ENCODE data around the gene NANOGP8.
"Not testable (repeated sequence)": the region's sequence is repeated elsewhere in the genome, so short reads cannot be mapped to it uniquely, and the experiment has no call there.

The NANOGP8 gene

GRCh38 chr15:35085176-35085919, at the start of gene NANOGP8:
NANOGP8 (minus strand) TSS chr15:35085295; CDS start chr15:35085110, 185 bp downstream.
- DNase-seq: not testable (repeated sequence)

GRCh38 chr15:35134299-35134698, 49.2 kb upstream of the NANOGP8 start:
- DNase-seq: no peak

GRCh38 chr15:35130245-35130644, 45.1 kb upstream of the NANOGP8 start:
- DNase-seq: no peak

GRCh38 chr15:35129361-35129760, 44.3 kb upstream of the NANOGP8 start:
- no peak for DNase-seq

- DNase-seq: no peak
Observed at GRCh38 chr15:35127717-35128116, 42.6 kb upstream of the NANOGP8 start.

GRCh38 chr15:35126236-35126635, 41.1 kb upstream of the NANOGP8 start:
- DNase-seq: no peak

GRCh38 chr15:35123743-35124142, 38.6 kb upstream of the NANOGP8 start:
- no peak for DNase-seq

GRCh38 chr15:35121611-35122359, 36.7 kb upstream of the NANOGP8 start:
- DNase-seq: no peak

- no peak for DNase-seq
Observed at GRCh38 chr15:35120173-35120572, 35.1 kb upstream of the NANOGP8 start.

- no peak for DNase-seq
Observed at GRCh38 chr15:35118960-35119359, 33.9 kb upstream of the NANOGP8 start.

- no peak for DNase-seq
Observed at GRCh38 chr15:35117543-35118265, 32.6 kb upstream of the NANOGP8 start.

- DNase-seq: no peak
Observed at GRCh38 chr15:35115155-35115725, 30.1 kb upstream of the NANOGP8 start.

GRCh38 chr15:35112346-35112745, 27.3 kb upstream of the NANOGP8 start:
- DNase-seq: no peak

- DNase-seq: no peak
Observed at GRCh38 chr15:35111861-35112260, 26.8 kb upstream of the NANOGP8 start.

- no peak for DNase-seq
Observed at GRCh38 chr15:35108453-35108852, 23.4 kb upstream of the NANOGP8 start.

- DNase-seq: no peak
Observed at GRCh38 chr15:35107561-35107960, 22.5 kb upstream of the NANOGP8 start.

GRCh38 chr15:35107122-35107521, 22.0 kb upstream of the NANOGP8 start:
- DNase-seq: no peak

- no peak for DNase-seq
Observed at GRCh38 chr15:35104526-35105147, 19.5 kb upstream of the NANOGP8 start.

GRCh38 chr15:35102186-35102585, 17.1 kb upstream of the NANOGP8 start:
- no peak for DNase-seq

GRCh38 chr15:35101335-35101734, 16.2 kb upstream of the NANOGP8 start:
- DNase-seq: no peak

GRCh38 chr15:35098737-35099136, 13.6 kb upstream of the NANOGP8 start:
- no peak for DNase-seq

GRCh38 chr15:35095941-35096340, 10.8 kb upstream of the NANOGP8 start:
- no peak for DNase-seq

- no peak for DNase-seq
Observed at GRCh38 chr15:35092846-35093245, 7.8 kb upstream of the NANOGP8 start.

All from activated CD4-positive, alpha-beta T cell treated with anti-CD3 and anti-CD28 coated beads, Interleukin-2, amount 50 U/mL, for 1 hour (primary cell).